Measurements from ENCODE around the gene STARD13.

Gene STARD13

DNA sequence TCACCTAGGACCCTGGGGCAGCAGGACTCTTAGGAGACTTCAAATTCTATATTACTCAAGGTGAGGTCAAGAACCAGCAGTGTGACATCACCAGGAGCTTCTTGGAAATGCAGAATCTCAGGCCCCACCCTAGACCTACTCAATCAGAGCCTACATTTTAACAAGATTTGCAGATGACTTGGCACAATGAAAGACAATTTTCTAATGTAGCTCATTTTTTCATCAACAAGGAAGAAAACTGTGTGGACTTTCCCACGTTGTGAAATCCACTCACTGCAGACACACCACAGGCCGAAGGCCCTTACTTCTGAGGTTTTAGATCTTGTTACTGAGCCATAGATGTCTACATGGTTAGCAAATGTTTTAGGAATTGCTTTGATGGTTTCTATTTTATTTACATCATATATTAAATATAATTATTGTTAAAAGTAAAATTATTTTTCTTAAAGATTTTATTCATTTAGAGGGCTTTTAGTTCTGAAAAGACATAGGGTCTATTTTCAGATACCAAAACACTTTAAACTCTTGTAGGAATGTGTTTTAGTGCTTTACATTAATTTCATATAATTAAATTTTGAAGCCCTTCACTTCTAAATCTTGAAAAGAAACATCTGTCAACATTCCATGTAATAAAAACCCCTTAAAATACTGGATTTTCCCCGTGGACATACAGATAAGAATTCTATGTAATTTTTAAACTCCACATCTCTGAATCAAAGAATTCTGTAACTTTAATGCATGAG is 18.5 kb upstream of the STARD13 start:
- no peak overlapping the region for H3K27ac ChIP-seq (replicated peaks)
- TF ChIP-seq CTCF (IDR thresholded peaks at IDR 0.05; ENCODE audit: insufficient read depth, low read length): no peak
- no peak for TF ChIP-seq SPI1 (IDR thresholded peaks at IDR 0.05; ENCODE audit: borderline replicate concordance, low read depth)
- TF ChIP-seq REST (IDR thresholded peaks at IDR 0.05; ENCODE audit: insufficient replicate concordance, low read depth): no peak
- no peak for TF ChIP-seq GABPA (IDR thresholded peaks at IDR 0.05; ENCODE audit: low read depth)
- TF ChIP-seq POLR2AphosphoS5 (IDR thresholded peaks at IDR 0.05; ENCODE audit: low read depth): no peak
- no peaks in the 10 kb centered on the region for H3K27me3 ChIP-seq (ENCODE audit: insufficient read depth, poor library complexity, severe bottlenecking)
- DNase-seq (ENCODE audit: low read depth in 1 of 2, low spot score in 1 of 2): no peak
- no peak overlapping the region for H3K4me3 ChIP-seq (replicated peaks; ENCODE audit: insufficient read depth, low read length)

DNA sequence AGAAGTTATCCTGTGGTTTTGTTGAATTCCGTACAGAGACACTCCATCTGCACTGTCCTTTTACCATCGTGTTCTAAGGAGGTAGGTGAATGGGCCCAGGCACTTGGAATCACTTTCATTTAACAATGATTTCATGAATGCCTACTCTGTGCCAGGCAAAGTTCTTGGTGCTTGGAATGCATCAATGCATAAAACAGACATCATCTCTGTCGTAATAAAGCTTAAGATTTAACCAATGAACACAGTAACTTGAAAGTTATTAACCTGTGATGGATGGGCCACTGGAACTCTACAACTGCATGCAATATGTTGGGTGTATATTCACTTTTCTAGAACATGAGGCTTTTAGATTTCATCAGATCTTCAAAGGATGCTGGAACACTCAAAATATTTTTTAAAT is 14.1 kb upstream of the STARD13 start:
- Histone ChIP-seq H3K4me3 (replicated peaks; ENCODE audit: insufficient read depth, low read length) (no peak overlapping the region), H3K27ac (replicated peaks) (no peak overlapping the region), H3K27me3 (ENCODE audit: insufficient read depth, poor library complexity, severe bottlenecking) (no peaks in the 10 kb centered on the region)
- no peak for DNase-seq (ENCODE audit: low read depth in 1 of 2, low spot score in 1 of 2)
- no peak for TF ChIP-seq POLR2AphosphoS5 (IDR thresholded peaks at IDR 0.05; ENCODE audit: low read depth)
- no peak for TF ChIP-seq GABPA (IDR thresholded peaks at IDR 0.05; ENCODE audit: low read depth)
- TF ChIP-seq CTCF (IDR thresholded peaks at IDR 0.05; ENCODE audit: insufficient read depth, low read length): no peak
- no peak for TF ChIP-seq SPI1 (IDR thresholded peaks at IDR 0.05; ENCODE audit: borderline replicate concordance, low read depth)
- TF ChIP-seq REST (IDR thresholded peaks at IDR 0.05; ENCODE audit: insufficient replicate concordance, low read depth): no peak

DNA sequence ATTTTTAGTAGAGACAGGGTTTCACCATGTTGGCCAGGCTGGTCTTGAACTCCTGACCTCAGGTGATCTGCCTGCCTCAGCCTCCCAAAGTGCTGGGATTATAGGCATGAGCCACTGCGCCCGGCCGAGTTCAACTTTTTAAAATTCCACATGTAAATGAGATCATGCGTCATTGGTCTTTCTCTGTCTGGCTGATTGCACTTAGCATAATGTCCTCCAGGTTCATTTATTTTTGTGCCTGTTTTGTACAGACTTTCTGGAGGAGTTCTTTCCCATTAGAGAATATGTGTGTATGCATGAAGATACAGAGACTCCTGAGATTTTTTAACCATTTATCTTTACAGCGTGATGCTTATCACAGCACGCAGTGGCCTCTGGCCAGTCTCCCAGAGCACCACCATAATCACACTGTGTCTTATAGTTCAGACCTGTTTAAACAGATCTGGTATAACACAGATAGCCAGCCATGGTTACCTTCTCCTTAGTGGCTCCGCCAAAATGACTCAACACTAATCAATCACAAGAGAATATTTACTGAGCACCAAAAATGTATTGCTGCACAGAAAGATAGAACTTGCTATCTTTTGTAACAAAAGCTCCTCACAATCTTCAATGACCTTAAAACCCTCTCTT is 11.4 kb upstream of the STARD13 start:
- no peak for DNase-seq (ENCODE audit: low read depth in 1 of 2, low spot score in 1 of 2)
- no peak overlapping the region for H3K4me3 ChIP-seq (replicated peaks; ENCODE audit: insufficient read depth, low read length)

More for the DNA sequence above, 11.4 kb upstream of the STARD13 start:
- TF ChIP-seq GABPA (IDR thresholded peaks at IDR 0.05; ENCODE audit: low read depth): no peak
- TF ChIP-seq SPI1 (IDR thresholded peaks at IDR 0.05; ENCODE audit: borderline replicate concordance, low read depth): no peak
- TF ChIP-seq REST (IDR thresholded peaks at IDR 0.05; ENCODE audit: insufficient replicate concordance, low read depth): no peak
- TF ChIP-seq POLR2AphosphoS5 (IDR thresholded peaks at IDR 0.05; ENCODE audit: low read depth): no peak
- no peak for TF ChIP-seq CTCF (IDR thresholded peaks at IDR 0.05; ENCODE audit: insufficient read depth, low read length)
- no peaks in the 10 kb centered on the region for H3K27me3 ChIP-seq (ENCODE audit: insufficient read depth, poor library complexity, severe bottlenecking)
- H3K27ac ChIP-seq (replicated peaks): no peak overlapping the region
